Liver (tissue), 9 donors: Measurements from ENCODE around the gene OST4. TPM values are rescaled to one million over a fixed set of nuclear protein-coding genes. Genes with fewer than 3 reads are reported as not detected.

Experiments
- DNase-seq: peaks from one replicate; pipeline ENCODE4 v3.0.0-alpha.2; 2017; ENCODE audit warnings: low spot score
- H3K27ac ChIP-seq, 2 donors: one replicate each; pipeline ENCODE4 v1.7.0; 2013; ENCODE audit warnings: inconsistent platforms in 2 of 2, low read length in 2 of 2, control low read depth in 1 of 2, low read depth in 1 of 2, mild to moderate bottlenecking in 1 of 2
- H3K27me3 ChIP-seq, 4 donors: one replicate each; pipeline versions ENCODE4 v1.6.1 to v1.7.0; 2013; ENCODE audit warnings: low read length in 3 of 4, inconsistent platforms in 1 of 4, mild to moderate bottlenecking in 1 of 4, moderate library complexity in 1 of 4; ENCODE audit not compliant: control insufficient read depth in 4 of 4, insufficient read depth in 4 of 4
- H3K36me3 ChIP-seq, 4 donors: one replicate each; pipeline versions ENCODE4 v1.6.1 to v1.7.0; 2013; ENCODE audit warnings: low read length in 3 of 4, mild to moderate bottlenecking in 3 of 4, low read depth in 1 of 4, moderate library complexity in 1 of 4; ENCODE audit not compliant: control insufficient read depth in 4 of 4, insufficient read depth in 3 of 4
- H3K4me1 ChIP-seq, 4 donors: one replicate each; pipeline versions ENCODE4 v1.6.1 to v1.7.0; 2013; ENCODE audit warnings: low read length in 3 of 4, mild to moderate bottlenecking in 3 of 4, moderate library complexity in 1 of 4; ENCODE audit not compliant: control insufficient read depth in 4 of 4, insufficient read depth in 4 of 4
- H3K4me3 ChIP-seq, 3 donors: one replicate each; pipeline versions ENCODE4 v1.6.1 to v1.7.0; 2013; ENCODE audit warnings: low read length in 3 of 3, control low read depth in 1 of 3, low read depth in 1 of 3, mild to moderate bottlenecking in 1 of 3
- H3K9ac ChIP-seq, 2 donors: one replicate each; pipeline ENCODE4 v1.7.0; 2013; ENCODE audit warnings: low read length in 2 of 2, mild to moderate bottlenecking in 2 of 2, moderate library complexity in 2 of 2, control low read depth in 1 of 2, low read depth in 1 of 2
- H3K9me3 ChIP-seq, 4 donors: one replicate each; pipeline versions ENCODE4 v1.6.1 to v1.7.0; 2013; ENCODE audit warnings: low read length in 3 of 4; ENCODE audit not compliant: control insufficient read depth in 4 of 4
- EGR1 ChIP-seq, 2 donors: IDR thresholded peaks; 2 replicates each; pipeline ENCODE4 v1.6.1; 2016 to 2018; ENCODE audit warnings: antibody characterized with exemption in 2 of 2, low read depth in 2 of 2
- FOXA1 ChIP-seq: IDR thresholded peaks from 2 replicates; pipeline ENCODE4 v1.6.1; 2016; ENCODE audit warnings: antibody characterized with exemption
- FOXA2 ChIP-seq: IDR thresholded peaks from 2 replicates; pipeline ENCODE4 v1.6.1; 2016; ENCODE audit warnings: antibody characterized with exemption
- GABPA ChIP-seq, 2 donors: IDR thresholded peaks in 1 of 2; conservative IDR thresholded peaks in 1 of 2; 2 replicates each; pipeline ENCODE4 v1.6.1; 2016; ENCODE audit warnings: antibody characterized with exemption in 2 of 2, mild to moderate bottlenecking in 1 of 2, moderate library complexity in 1 of 2
- HNF4A ChIP-seq, 2 donors: conservative IDR thresholded peaks; 2 replicates each; pipeline ENCODE4 v1.6.1; 2016; ENCODE audit warnings: antibody characterized with exemption in 2 of 2, mild to moderate bottlenecking in 2 of 2
- HNF4G ChIP-seq: IDR thresholded peaks from 2 replicates; pipeline ENCODE4 v1.6.1; 2016; ENCODE audit warnings: antibody characterized with exemption
- JUND ChIP-seq, 2 donors: IDR thresholded peaks; 2 replicates each; pipeline ENCODE4 v1.6.1; 2016; ENCODE audit warnings: antibody characterized with exemption in 2 of 2
- NR2F2 ChIP-seq: IDR thresholded peaks from 2 replicates; pipeline ENCODE4 v1.6.1; 2016; ENCODE audit warnings: antibody characterized with exemption
- RAD21 ChIP-seq, 2 donors: IDR thresholded peaks; 2 replicates each; pipeline ENCODE4 v1.6.1; 2016; ENCODE audit warnings: antibody characterized with exemption in 2 of 2, mild to moderate bottlenecking in 2 of 2
- RXRA ChIP-seq, 2 donors: IDR thresholded peaks; 2 replicates each; pipeline ENCODE4 v1.6.1; 2017 to 2018; ENCODE audit warnings: antibody characterized with exemption in 2 of 2, mild to moderate bottlenecking in 1 of 2
- SP1 ChIP-seq: IDR thresholded peaks from 2 replicates; pipeline ENCODE4 v1.6.1; 2018; ENCODE audit warnings: antibody characterized with exemption, mild to moderate bottlenecking
- TAF1 ChIP-seq: conservative IDR thresholded peaks from 2 replicates; pipeline ENCODE4 v1.6.1; 2016; ENCODE audit warnings: antibody characterized with exemption, mild to moderate bottlenecking
- YY1 ChIP-seq: IDR thresholded peaks from 2 replicates; pipeline ENCODE4 v1.6.1; 2016; ENCODE audit warnings: antibody characterized with exemption, mild to moderate bottlenecking
- WGBS: extraction: QIAGEN DNeasy Blood & Tissue Kit; methylation state at CpG from one replicate; pipeline ENCODE4 v1.1.7; 2013; 5-methylcytosine and 5-hydroxymethylcytosine counted together
- polyA plus RNA-seq, 2 donors: library from polyadenylated mRNA; stranded (reverse) in 1 of 2; unstranded in 1 of 2; fragments of 200-250 nt in 1 of 2; fragments of >200 nt in 1 of 2; fragmentation: Nextera tagmentation in 1 of 2; extraction: Ambion mirVana in 1 of 2; gene quantifications; one replicate each; pipeline versions ENCODE4 v1.2.1 to v1.2.3, GENCODE V29; 2013 to 2015
- total RNA-seq, 2 donors: library from RNA; depleted of rRNA; stranded (reverse); fragments of >200 nt; gene quantifications; one replicate each; pipeline ENCODE4 v1.2.3, GENCODE V29; 2014
- TF ChIP-seq, protein P1 (sequence below): IDR thresholded peaks from 2 replicates; pipeline ENCODE4 v1.6.1; 2016; ENCODE audit warnings: antibody characterized with exemption
- TF ChIP-seq, protein P2 (sequence below): IDR thresholded peaks from 2 replicates; pipeline ENCODE4 v1.6.1; 2016; ENCODE audit warnings: antibody characterized with exemption
- TF ChIP-seq, protein P3 (sequence below): IDR thresholded peaks from 2 replicates; pipeline ENCODE4 v1.6.1; 2016; ENCODE audit warnings: antibody characterized with exemption
- TF ChIP-seq, protein P4 (sequence below): IDR thresholded peaks from 2 replicates; pipeline ENCODE4 v1.6.1; 2016; ENCODE audit warnings: antibody characterized with exemption, mild to moderate bottlenecking
- TF ChIP-seq, protein P5 (sequence below): fragments of 150-350 bp; IDR thresholded peaks from 2 replicates; pipeline ENCODE4 v1.5.1; 2017; ENCODE audit warnings: improper control_type of control experiment, low read depth, low read length; ENCODE audit not compliant: missing input control
- donor health status: healthy.
- donor health status: healthy.
- donor health status: healthy.
- donor health status: healthy.
- donor health status: healthy.

Gene OST4
- total and polyA plus RNA-seq, 4 donors: 94.8 to 377 (median 206) TPM

DNA sequence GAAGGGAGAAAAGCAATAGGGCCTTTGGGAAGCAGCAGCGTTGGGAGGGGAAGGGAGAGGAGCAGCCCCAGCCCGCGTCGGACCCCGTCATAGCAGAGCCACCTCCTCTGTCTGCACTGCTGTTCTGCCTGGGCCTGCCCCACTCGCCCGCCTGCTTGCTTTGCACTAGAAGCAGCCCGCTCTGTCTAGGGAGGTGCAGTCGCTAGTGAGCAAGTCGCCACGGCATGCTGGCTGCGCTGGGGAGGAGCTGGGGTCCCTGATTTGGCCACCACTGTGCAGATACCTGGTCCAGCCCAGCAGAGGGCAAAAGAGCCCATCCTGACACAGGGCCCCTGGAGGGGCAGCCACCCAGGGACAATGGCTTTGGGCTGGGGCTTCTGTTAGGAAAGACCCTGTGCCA, 46.6 kb downstream of the OST4 start:
- Histone ChIP-seq H3K9ac (no peak overlapping the region), H3K4me1 (peaks cover 6 to 21% (median 20%) of the 10 kb centered on the region in 4 donors), H3K4me3 (no peak overlapping the region), H3K9me3 (no peaks in the 10 kb centered on the region), H3K27ac (no peak overlapping the region), H3K27me3 (no peaks in the 10 kb centered on the region), H3K36me3 (peaks cover 9 to 43% (median 14%) of the 10 kb centered on the region in 4 donors)
- DNase-seq: no peak
- 96% methylated on average over 12 of the region's 12 CpGs for WGBS
- TF ChIP-seq HNF4G: no peak
- TF ChIP-seq TAF1: no peak
- no peak for TF ChIP-seq FOXA1
- no peak for TF ChIP-seq GABPA (IDR thresholded peaks at IDR 0.05 in 1 of 2, conservative IDR thresholded peaks at IDR 0.05 in 1 of 2)
- TF ChIP-seq JUND (IDR thresholded peaks at IDR 0.05): no peak
- no peak for TF ChIP-seq YY1
- TF ChIP-seq, protein P1, sequence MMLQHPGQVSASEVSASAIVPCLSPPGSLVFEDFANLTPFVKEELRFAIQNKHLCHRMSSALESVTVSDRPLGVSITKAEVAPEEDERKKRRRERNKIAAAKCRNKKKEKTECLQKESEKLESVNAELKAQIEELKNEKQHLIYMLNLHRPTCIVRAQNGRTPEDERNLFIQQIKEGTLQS: no peak
- TF ChIP-seq FOXA2: no peak
- TF ChIP-seq, protein P2, sequence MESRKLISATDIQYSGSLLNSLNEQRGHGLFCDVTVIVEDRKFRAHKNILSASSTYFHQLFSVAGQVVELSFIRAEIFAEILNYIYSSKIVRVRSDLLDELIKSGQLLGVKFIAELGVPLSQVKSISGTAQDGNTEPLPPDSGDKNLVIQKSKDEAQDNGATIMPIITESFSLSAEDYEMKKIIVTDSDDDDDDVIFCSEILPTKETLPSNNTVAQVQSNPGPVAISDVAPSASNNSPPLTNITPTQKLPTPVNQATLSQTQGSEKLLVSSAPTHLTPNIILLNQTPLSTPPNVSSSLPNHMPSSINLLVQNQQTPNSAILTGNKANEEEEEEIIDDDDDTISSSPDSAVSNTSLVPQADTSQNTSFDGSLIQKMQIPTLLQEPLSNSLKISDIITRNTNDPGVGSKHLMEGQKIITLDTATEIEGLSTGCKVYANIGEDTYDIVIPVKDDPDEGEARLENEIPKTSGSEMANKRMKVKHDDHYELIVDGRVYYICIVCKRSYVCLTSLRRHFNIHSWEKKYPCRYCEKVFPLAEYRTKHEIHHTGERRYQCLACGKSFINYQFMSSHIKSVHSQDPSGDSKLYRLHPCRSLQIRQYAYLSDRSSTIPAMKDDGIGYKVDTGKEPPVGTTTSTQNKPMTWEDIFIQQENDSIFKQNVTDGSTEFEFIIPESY: no peak
- no peak for TF ChIP-seq NR2F2
- no peak for TF ChIP-seq HNF4A (conservative IDR thresholded peaks at IDR 0.05)
- TF ChIP-seq SP1: no peak
- TF ChIP-seq RXRA (IDR thresholded peaks at IDR 0.05): no peak
- TF ChIP-seq RAD21 (IDR thresholded peaks at IDR 0.05): no peak
- TF ChIP-seq, protein P3, sequence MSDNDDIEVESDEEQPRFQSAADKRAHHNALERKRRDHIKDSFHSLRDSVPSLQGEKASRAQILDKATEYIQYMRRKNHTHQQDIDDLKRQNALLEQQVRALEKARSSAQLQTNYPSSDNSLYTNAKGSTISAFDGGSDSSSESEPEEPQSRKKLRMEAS: no peak
- TF ChIP-seq EGR1 (IDR thresholded peaks at IDR 0.05; ENCODE audit: low read depth in 2 of 2): no peak
- TF ChIP-seq, protein P4, sequence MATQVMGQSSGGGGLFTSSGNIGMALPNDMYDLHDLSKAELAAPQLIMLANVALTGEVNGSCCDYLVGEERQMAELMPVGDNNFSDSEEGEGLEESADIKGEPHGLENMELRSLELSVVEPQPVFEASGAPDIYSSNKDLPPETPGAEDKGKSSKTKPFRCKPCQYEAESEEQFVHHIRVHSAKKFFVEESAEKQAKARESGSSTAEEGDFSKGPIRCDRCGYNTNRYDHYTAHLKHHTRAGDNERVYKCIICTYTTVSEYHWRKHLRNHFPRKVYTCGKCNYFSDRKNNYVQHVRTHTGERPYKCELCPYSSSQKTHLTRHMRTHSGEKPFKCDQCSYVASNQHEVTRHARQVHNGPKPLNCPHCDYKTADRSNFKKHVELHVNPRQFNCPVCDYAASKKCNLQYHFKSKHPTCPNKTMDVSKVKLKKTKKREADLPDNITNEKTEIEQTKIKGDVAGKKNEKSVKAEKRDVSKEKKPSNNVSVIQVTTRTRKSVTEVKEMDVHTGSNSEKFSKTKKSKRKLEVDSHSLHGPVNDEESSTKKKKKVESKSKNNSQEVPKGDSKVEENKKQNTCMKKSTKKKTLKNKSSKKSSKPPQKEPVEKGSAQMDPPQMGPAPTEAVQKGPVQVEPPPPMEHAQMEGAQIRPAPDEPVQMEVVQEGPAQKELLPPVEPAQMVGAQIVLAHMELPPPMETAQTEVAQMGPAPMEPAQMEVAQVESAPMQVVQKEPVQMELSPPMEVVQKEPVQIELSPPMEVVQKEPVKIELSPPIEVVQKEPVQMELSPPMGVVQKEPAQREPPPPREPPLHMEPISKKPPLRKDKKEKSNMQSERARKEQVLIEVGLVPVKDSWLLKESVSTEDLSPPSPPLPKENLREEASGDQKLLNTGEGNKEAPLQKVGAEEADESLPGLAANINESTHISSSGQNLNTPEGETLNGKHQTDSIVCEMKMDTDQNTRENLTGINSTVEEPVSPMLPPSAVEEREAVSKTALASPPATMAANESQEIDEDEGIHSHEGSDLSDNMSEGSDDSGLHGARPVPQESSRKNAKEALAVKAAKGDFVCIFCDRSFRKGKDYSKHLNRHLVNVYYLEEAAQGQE: no peak
- TF ChIP-seq, protein P5, sequence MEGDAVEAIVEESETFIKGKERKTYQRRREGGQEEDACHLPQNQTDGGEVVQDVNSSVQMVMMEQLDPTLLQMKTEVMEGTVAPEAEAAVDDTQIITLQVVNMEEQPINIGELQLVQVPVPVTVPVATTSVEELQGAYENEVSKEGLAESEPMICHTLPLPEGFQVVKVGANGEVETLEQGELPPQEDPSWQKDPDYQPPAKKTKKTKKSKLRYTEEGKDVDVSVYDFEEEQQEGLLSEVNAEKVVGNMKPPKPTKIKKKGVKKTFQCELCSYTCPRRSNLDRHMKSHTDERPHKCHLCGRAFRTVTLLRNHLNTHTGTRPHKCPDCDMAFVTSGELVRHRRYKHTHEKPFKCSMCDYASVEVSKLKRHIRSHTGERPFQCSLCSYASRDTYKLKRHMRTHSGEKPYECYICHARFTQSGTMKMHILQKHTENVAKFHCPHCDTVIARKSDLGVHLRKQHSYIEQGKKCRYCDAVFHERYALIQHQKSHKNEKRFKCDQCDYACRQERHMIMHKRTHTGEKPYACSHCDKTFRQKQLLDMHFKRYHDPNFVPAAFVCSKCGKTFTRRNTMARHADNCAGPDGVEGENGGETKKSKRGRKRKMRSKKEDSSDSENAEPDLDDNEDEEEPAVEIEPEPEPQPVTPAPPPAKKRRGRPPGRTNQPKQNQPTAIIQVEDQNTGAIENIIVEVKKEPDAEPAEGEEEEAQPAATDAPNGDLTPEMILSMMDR: no peak
